Measurements from ENCODE around the gene BRWD1.
"Not testable (repeated sequence)": the region's sequence is repeated elsewhere in the genome, so short reads cannot be mapped to it uniquely, and the experiment has no call there.

BRWD1 gene

DNA sequence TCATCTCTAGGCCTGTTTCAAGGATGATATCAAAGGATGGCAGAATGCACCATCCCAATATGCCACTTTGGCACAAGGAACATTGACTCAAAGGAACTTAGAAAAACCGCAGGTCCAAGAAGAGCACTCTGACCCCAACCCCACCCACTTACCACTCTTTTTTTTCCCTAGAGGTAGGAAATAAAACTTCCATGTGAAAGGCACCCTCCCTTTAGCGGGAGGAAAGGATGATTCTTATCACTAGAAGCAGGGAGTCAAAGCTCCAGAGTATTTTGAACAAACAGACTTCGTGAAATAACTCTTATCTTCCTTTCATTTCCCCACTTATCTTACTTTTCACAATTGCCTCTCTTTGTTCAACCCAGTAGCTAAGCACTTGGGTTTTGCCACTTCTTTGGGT lies 152.4 kb downstream of the BRWD1 start:
- no peak for DNase-seq

DNA sequence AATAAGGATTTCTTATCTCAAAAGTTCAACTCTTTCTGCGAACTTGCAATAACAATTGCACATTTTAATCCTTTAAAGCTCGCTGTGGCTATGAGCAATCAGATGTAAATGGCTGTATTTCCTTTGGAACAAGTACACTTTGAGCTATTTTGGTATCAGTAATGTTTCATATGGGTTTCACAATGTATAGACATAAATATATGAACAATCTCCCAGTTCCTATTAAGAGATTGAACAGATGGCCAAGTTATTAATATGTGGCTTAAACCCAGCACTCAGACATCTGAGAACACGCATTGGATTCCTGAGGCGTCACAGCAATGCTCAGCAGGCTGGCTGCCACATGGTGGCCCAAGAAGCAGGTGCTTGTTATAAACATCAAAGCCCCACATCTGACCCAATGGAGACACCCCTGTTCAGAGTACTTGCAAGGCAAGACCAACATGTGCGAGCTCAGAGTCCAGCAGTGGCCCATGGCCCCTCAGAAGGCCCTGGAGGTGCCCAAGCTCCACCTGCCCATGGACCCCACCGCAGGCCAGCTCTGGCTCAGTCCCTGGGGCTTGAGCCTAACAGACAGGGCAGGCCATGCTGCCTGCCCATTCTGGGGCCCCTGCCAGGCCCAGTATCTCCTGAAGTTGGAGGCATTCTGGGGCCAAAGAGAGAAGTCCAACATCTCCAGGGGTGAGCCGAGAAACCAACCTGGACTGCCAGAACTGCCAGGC lies 153.9 kb downstream of the BRWD1 start:
- DNase-seq: no peak

DNA sequence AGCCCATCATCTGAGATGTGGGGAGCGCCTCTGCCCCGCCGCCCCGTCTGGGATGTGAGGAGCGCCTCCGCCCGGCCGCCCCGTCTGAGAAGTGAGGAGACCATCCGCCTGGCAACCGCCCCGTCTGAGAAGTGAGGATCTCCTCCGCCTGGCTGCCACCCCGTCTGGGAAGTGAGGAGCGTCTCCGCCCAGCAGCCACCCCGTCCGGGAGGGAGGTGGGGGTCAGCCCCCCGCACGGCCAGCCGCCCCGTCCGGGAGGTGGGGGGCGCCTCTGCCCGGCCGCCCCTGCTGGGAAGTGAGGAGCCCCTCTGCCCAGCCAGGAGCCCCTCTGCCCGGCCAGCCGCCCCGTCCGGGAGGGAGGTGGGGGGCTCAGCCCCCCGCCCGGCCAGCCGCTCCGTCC lies 156.2 kb downstream of the BRWD1 start:
- not testable (repeated sequence) for DNase-seq

DNA sequence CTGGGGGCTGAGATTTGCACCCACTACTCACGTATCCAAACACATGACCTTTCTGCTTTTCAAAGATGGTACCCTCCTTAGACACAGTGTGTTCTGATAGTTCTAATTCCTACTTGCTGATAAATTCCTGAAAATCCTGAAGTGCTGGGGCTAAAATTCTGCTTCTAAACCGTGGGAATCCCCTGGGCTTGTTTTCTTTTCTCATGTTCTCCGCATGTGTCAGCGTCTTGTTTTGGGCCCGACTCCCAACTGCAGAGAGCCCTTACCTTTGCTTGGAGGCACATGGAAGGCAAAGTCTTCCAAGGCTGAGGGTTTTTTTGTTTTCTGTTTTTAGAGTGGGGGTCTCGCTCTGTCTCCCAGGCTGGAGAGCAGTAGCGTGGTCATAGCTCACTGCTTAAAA lies 157.4 kb downstream of the BRWD1 start:
- no peak for DNase-seq

DNA sequence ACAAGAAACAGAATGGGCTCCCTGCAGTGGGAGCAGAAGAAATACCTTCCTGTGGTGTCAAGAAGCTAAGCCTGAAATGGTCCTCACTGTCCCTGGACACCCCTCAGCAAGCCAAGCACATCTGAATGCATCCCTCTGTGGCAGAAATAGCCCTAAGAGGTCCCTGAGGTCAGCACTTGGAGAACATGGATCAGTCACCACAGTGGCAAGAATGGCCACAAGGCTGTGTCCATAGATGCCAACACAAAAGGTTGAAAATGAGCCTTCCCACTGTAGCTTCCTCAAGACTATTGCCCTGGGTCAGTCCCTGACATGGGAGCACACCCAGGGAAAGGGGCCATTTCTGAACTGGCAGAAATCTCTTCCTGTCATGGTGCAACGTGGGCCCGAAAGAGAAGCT lies 157.9 kb downstream of the BRWD1 start:
- no peak for DNase-seq

DNA sequence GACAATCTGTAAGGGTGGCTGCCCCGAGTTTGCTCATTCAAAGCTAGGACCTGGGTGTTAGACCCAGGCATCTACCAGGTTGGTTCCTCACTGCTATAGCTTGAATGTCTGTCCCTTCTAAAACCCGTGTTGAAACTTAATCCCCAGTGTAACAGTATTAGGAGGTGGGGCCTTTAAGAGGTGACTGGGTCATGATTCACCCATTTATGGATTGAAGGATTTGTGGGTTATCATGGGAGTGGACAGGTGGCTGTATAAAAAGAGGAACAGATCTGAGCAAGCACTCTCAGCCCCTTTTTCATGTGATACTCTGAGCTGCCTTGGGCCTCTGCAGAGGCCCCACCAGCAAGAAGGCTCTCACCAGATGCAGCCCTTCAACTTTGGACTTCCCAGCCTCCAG lies 159.6 kb downstream of the BRWD1 start:
- DNase-seq: no peak

DNA sequence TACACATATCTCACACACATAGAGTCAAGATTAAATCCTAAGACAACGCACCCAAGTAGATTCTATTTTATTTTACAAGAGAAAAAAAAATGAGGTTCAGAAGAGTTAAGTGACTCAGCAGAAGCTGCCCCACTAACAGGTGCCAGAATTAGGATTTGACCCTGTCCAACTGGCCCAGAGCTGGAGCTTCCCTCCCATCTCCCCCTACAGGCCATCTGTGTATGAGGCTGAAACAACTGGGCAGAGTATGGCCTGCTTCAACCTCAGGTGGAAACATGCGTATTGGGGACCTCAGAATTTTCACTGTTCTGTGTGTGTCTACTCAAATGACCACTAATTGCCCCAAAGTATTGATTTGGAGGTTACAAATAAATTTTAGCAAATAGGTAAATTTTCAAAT lies 160.1 kb downstream of the BRWD1 start:
- no peak for DNase-seq

DNA sequence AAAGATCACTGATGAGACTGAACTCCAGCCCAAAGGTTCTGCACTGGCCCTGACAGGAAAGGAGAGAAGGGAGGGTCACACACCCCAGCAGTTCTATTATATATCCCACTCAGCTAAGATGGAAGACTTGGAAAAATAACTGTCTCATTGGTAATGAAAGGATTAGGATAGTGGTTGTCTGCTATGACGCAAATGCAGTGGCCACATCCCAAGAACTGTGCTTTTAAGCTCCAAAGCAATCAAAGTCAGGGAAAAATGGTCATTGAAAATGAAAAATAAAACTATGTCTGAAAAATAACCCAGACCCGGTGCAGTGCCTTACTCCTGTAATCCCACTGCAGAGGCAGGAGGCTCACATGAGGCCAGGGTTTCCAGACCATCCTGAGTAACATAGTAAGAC lies 161.2 kb downstream of the BRWD1 start:
- DNase-seq: no peak

DNA sequence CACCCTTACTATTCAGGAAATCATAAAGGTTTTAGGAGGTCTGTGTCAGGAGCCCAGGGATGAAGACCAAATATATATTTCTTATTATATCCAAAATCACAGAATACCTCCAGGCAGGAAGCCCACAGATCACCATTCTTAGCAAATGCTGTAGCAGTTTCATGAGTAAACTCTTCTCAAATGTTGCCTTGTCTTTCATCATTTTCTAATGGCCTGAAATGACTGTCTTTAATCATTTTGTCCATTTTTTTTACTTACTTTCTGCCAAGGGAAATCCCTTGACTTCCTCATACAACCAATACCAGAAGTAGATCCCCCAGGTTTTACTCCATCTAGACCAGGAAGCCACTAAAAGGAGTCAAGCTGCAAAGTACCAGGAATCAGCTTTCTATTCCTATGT lies 162.6 kb downstream of the BRWD1 start:
- no peak for DNase-seq

DNA sequence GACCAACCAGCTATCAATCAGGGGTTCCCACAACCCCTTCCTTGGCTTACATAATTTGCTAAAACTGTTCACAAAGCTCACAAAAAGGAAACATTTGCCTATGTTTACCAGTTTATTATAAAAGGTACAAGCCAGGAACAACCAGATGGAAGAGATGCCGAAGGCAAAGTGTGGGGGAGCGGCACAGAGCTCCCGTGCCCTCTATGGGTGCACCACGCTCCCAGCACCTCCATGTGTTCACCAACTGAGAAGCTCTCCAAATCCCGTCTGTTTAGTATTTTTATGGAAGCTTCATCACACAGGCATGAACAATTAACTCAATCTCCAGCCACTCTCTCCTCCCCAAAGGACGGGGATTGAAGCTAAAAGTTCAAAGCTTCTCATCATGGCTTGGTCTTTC lies 163.1 kb downstream of the BRWD1 start:
- no peak for DNase-seq

DNA sequence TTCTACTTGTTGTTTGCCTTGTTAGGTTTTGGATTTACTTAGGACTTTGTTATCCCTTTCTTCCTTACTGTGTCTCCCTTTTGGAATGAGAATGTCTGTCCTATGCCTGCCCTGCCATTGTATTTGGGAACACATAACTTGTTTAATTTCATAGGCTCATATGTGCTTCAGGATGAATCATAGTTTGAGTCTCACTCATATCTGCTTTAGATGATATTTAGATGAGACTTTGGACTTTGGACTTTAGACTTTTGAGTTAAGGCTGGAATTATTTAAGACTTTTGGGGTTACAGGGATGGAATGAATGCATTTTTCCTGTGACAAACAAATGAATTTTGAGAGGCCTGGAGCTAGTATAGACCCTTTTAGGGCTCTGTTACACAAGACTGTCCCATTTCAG lies 163.6 kb downstream of the BRWD1 start:
- DNase-seq: no peak

DNA sequence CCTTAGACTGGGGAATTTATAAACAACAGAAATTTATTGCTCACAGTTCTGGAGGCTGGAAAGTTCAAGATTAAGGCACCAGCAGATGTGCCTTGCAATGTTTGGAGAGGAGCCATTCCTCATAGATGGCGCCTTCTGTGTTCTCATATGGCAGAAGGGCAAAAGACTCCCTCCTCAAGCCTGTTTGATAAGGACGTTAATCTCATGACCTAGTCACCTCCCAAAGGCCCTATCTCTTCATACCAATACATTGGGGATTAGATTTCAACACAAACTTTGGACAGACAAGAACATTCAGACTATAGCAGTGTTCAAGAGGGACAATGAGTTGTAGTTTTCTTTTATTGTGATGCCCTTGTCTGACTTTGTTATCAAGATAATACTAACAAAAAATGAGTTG lies 164.5 kb downstream of the BRWD1 start:
- DNase-seq: no peak

DNA sequence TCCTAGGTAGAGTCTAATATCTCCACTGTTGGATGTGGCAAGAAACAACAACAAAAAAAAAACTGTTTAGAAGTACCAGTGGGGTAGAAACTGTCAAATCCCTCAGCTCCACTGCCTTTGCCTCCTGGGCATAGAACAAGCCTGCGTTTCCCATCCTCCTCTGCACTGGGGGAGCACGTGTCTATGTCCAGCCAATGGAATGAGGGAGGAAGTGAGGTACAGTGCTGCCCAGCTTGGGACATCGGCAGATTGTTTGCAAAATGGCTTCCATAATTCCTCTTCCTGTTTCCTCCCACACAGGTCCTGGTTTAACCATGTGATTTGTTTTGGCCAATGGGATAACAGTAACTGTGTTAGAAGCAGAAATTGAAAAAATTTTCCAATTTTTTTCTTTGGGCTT lies 169.2 kb downstream of the BRWD1 start:
- no peak for DNase-seq

DNA sequence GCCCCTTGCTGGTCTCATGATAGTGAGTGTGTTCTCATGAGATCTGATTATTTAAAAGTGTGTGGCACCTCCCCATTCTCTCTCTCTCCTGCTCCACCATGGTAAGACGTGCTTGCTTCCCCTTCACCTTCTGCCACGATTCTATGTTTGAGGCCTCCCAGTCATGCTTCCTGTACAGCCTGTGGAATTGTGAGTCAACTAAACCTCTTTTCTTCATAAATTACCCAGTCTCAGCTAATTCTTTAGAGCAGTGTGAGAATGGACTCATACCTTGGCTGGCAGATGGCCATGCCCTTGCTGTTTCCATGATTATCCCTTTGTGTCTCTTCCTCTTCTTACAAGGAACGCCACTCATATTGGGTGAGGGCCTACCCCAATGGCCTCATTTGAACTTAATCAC lies 170.5 kb downstream of the BRWD1 start:
- no peak for DNase-seq

DNA sequence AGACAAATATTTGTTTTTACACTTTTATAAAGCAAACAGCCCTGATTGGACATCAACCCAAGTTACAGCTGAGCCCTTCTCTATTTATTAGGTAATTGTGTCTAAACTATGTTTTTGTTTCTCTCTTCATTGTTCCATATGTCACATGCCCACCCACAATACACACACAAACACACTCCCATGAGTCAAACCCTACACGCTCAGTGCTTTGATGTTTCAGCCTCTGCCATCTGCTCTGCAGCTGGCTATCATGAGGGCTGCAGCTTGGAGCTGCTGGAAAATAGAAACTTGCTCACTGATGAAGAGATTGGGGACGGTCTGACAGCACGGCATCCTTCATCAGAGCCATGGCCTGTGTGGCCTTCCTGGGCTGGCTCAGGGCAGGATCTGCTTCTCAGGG lies 171.9 kb downstream of the BRWD1 start:
- DNase-seq: no peak

DNA sequence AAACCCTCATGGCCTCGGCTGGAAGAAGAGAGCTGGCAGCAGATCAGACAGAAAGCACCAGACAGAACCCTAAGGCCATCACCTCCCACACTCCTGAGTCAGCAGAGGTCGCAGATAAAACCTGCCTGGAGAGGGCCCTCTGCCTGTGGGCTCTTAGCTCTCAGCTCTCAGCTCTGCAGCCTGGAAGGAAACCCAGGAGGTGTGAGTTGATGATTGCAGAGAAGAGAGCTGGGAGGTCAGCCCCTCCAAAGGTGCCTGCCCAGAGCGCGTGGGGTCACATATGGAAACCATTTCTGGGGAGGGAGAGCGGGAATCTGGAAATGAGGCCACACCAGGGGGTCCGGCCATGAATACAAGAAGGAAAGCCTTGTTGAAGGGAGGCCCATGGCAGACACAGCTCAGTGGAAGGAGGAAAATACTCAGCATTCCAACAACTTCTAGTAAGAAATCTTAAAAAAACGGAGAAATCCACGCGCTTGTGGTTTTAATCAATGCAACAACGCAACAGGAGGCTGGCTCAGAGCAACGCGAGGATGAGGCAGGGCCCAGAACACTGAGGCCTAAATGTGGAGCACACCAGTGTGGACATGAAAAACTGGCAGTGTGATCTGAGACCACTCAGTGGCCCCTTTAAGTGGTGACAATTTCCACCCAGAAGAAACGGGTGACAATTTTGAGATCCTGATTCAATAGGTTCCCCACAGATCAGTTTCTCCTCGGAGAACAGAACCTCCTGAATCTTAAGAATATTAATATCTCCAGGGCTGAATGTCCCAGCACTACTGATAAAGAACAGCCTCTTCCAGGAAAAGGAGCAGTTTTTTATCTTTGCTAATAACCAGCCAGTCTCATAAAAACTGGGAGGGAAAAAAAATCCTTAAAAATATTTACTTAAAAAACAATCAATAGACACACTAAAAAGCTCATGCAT lies 175.9 kb downstream of the BRWD1 start:
- DNase-seq: no peak

DNA sequence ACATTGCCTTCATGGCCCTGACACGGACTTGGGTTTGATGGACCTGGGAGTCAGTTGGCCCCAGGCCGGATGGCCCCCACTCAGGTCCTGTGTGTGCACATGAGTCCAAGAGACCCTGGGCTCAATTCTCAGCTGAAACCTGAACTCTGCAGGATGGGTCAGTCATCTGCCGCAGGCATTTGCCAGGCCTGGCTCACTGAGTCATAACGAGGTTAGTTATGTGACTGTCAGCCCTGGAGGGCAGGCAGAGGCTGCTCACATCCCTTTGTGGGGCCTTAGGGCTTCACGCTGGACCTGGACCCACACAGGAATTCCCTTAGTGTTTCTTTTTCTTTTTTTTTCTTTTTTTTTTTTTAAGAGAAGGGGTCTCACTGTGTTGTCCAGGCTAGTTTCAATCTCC lies 176.7 kb downstream of the BRWD1 start:
- DNase-seq: no peak

DNA sequence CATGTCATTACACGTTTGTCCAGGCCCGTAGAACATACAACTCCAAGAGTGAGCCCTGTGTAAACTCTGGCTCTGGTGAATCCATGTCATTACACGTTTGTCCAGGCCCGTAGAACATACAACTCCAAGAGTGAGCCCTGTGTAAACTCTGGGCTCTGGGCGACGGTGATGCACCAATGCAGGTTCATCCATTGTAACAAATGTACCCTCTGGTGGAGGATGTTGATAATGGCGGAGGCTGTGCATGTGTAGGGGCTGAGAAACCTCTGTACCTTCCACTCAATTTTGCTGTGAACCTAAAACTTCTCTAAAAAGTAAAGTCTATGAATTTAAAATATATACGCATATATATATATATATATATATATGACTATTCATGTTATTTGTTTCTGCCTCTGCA lies 177.3 kb downstream of the BRWD1 start:
- DNase-seq: not testable (repeated sequence)

DNA sequence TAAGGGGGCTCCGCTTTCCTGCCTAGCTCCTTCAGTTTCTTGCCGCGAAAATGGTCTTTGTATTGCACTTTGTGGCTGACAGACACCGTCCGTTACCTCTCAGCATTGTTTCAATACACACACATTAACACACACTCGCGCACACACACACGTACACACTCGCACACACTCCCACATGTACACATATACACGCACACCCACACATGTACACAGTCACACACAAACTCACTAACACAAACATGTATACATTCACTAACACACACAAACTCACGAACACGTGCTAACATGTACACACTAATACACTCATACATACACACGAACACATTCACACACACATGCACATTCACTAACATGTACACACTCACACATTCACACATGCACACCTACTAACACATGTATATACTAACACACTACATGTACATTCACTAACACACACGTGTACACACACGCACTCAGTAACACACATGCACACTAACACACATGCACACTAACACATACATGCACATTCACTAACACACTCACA lies 179.1 kb downstream of the BRWD1 start:
- no peak for DNase-seq

All from activated T-cell treated with anti-CD3 and anti-CD28 coated beads, Interleukin-2, amount 50 U/mL, for 1 hour (primary cell).